Loucy (cell line): ENCODE data around the gene SCFD2.

Source experiments
- H2AFZ ChIP-seq: fragments of 200-600 bp; sonication (generic); 2 replicates; pipeline ENCODE4 v1.6.0; 2016; ENCODE audit warnings: antibody characterized with exemption, mild to moderate bottlenecking, low read length, moderate library complexity
- H3F3A ChIP-seq: fragments of 200-600 bp; 2 replicates; pipeline ENCODE4 v1.6.0; 2016; ENCODE audit warnings: antibody characterized with exemption, low read depth, mild to moderate bottlenecking
- H3K27me3 ChIP-seq: fragments of 200-600 bp; sonication (generic); 2 replicates; pipeline ENCODE4 v1.6.1; 2014; ENCODE audit warnings: low read length, mild to moderate bottlenecking; ENCODE audit not compliant: insufficient read depth, poor library complexity, severe bottlenecking
- H3K36me3 ChIP-seq: fragments of 200-600 bp; sonication (generic); 2 replicates; pipeline ENCODE4 v1.6.1; 2016; ENCODE audit warnings: low read length; ENCODE audit not compliant: insufficient read depth
- H3K4me1 ChIP-seq: fragments of 200-600 bp; sonication (generic); 2 replicates; pipeline ENCODE4 v1.5.1; 2014; ENCODE audit warnings: low read length, mild to moderate bottlenecking; ENCODE audit not compliant: insufficient read depth, poor library complexity, severe bottlenecking
- H3K4me2 ChIP-seq: fragments of 200-600 bp; sonication (generic); 2 replicates; pipeline ENCODE4 v1.6.0; 2014; ENCODE audit warnings: antibody characterized with exemption, low read length, low read depth, mild to moderate bottlenecking; ENCODE audit not compliant: poor library complexity, severe bottlenecking
- H3K4me3 ChIP-seq: fragments of 200-600 bp; sonication (generic); 2 replicates; pipeline ENCODE4 v1.5.1; 2014; ENCODE audit warnings: low read length, mild to moderate bottlenecking, mixed read lengths; ENCODE audit not compliant: poor library complexity, severe bottlenecking
- H3K79me2 ChIP-seq: fragments of 200-600 bp; sonication (generic); 2 replicates; pipeline ENCODE4 v1.6.1; 2014; ENCODE audit warnings: low read length; ENCODE audit not compliant: insufficient read depth
- H3K9ac ChIP-seq: fragments of 200-600 bp; sonication (generic); 2 replicates; pipeline ENCODE4 v1.6.0; 2014; ENCODE audit warnings: mild to moderate bottlenecking, low read depth, low read length, moderate library complexity; ENCODE audit not compliant: poor library complexity, severe bottlenecking
- H3K9me2 ChIP-seq: fragments of 200-600 bp; sonication (generic); replicated peaks from 2 replicates; pipeline ENCODE4 v1.6.1; 2016; ENCODE audit warnings: low read depth, low read length, mixed read lengths
- H3K9me3 ChIP-seq: fragments of 200-600 bp; sonication (generic); 2 replicates; pipeline ENCODE4 v1.6.1; 2014; ENCODE audit warnings: mild to moderate bottlenecking, antibody characterized with exemption, low read length, low read depth; ENCODE audit not compliant: insufficient read depth
- H4K20me1 ChIP-seq: fragments of 200-600 bp; sonication (generic); 2 replicates; pipeline ENCODE4 v1.6.0; 2014; ENCODE audit warnings: antibody characterized with exemption, low read length, mild to moderate bottlenecking; ENCODE audit not compliant: insufficient read depth, poor library complexity, severe bottlenecking
- EZH2phosphoT487 ChIP-seq: fragments of 200-600 bp; IDR thresholded peaks from 2 replicates; pipeline ENCODE4 v1.6.1; 2018; ENCODE audit warnings: antibody characterized with exemption, mild to moderate bottlenecking, moderate library complexity, borderline replicate concordance
- TF ChIP-seq, protein P1 (sequence below): fragments of 200-600 bp; sonication (generic); conservative IDR thresholded peaks from 2 replicates; pipeline ENCODE4 v1.5.1; 2014; ENCODE audit warnings: mild to moderate bottlenecking, antibody characterized with exemption, low read length

Gene SCFD2

DNA sequence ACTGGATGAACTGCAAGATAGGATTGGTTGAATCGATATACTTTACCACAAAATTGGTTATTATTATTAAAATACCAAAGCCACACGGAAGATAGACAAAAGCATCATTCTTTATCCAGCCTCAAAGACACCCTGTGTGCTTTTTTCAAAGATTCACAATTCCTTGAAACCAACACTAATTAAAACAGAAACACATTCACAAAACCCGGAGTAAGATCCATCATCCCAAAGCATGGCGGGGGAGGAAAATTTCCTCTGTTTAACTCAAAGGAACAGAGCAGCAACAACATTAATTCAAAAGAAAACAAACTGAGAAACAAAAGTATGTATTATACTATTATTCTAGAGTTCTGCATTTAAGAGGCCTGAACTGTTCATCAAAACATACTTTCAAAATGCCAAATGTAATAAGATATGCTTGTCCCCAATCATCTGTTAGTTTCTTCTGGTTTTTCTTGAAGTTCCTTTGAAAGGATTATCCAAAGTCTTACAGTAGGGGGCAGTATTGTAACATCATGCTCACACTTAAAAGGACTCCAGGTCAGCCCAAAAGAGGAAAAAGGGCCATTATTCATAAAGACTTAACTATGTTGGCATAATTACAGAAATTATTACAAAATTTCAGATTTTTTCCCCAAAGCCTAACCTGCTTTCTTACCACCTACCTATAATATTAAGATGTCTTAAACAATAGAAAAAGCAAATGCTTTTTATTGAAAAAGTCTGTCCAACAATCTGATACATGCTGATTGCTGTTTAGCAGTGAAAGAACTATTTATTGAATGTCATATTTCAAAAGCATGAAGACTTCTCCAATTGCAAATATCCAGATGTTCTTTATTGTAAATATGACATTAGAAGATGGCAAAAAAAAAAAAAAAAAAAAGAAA is 168.7 kb downstream of the SCFD2 start:
- Histone ChIP-seq H3K4me1 (peaks cover 14% of the 10 kb centered on the region), H4K20me1 (no peaks in the 10 kb centered on the region), H3K79me2 (no peaks in the 10 kb centered on the region), H2AFZ (no peak overlapping the region), H3K27me3 (no peaks in the 10 kb centered on the region), H3K36me3 (no peaks in the 10 kb centered on the region), H3K9me2 (no peaks in the 10 kb centered on the region), H3K4me3 (no peak overlapping the region), H3F3A (no peaks in the 10 kb centered on the region), H3K9ac (no peak overlapping the region), H3K9me3 (no peaks in the 10 kb centered on the region), H3K4me2 (no peak overlapping the region)
- TF ChIP-seq EZH2phosphoT487: no peak
- TF ChIP-seq, protein P1, sequence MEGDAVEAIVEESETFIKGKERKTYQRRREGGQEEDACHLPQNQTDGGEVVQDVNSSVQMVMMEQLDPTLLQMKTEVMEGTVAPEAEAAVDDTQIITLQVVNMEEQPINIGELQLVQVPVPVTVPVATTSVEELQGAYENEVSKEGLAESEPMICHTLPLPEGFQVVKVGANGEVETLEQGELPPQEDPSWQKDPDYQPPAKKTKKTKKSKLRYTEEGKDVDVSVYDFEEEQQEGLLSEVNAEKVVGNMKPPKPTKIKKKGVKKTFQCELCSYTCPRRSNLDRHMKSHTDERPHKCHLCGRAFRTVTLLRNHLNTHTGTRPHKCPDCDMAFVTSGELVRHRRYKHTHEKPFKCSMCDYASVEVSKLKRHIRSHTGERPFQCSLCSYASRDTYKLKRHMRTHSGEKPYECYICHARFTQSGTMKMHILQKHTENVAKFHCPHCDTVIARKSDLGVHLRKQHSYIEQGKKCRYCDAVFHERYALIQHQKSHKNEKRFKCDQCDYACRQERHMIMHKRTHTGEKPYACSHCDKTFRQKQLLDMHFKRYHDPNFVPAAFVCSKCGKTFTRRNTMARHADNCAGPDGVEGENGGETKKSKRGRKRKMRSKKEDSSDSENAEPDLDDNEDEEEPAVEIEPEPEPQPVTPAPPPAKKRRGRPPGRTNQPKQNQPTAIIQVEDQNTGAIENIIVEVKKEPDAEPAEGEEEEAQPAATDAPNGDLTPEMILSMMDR: peak; percentile 95

DNA sequence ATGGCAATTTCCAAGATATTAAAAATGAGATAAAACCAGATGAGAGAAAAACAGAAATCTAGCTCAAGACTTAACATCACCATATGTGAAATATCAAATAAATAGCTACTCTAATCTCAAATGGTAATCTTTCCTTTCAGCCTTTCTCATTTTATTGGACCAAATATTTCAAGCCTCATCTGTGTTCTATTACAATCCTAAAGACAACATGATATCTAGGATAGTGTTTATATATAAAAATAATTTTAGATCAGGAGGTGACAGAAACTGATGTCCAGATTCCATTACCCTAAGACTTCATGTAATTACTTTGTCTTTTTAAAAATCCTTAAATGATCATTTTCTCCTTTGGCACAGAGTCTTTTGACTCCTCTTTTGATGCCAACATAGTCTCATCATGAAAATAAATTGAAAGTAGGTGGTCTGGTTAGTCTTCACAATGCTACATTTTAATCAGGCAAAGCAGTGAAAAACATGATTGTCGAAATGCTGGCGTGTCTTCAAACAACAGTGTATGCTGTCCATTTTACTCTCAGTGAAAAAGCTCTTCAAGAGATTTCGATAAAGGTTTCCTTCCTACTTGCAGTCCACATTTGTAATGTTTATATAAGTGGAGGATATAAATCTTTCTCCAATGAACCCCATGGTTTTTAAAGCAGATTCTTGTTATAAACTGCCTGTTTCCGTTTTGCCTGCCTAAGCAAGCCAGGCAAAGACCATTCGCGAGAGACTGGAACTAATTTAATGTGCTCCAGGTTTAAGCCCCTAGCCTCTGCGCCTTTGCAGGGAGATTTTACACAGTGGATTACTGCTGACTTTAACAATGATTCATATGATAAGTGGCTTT is 169.8 kb downstream of the SCFD2 start:
- H3K27me3 ChIP-seq: no peaks in the 10 kb centered on the region

DNA sequence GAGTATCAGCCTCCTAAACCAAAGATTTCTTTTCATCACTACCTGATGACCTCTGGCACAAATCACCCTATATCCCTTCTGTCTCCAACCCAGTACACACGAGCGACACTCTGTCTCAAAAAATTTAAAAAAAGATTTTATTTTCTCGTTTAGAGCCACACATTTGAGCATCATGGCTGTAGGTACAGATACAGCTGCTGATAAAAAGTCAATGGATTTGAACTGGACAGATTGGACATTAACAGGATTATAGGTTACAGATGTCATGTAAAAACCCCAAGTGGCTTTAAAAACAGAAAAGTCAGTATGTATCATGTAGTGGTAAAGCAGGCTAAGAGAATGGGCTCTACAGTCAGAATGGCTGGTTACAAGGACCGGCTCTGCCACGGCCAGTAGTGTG is 171.1 kb downstream of the SCFD2 start:
- Histone ChIP-seq H3K9me2 (no peaks in the 10 kb centered on the region), H3K36me3 (no peaks in the 10 kb centered on the region), H3K4me2 (no peak overlapping the region), H3K27me3 (no peaks in the 10 kb centered on the region), H3F3A (no peaks in the 10 kb centered on the region), H3K79me2 (no peaks in the 10 kb centered on the region), H4K20me1 (no peaks in the 10 kb centered on the region), H3K4me1 (peaks cover 4% of the 10 kb centered on the region), H3K4me3 (no peak overlapping the region), H3K9me3 (no peaks in the 10 kb centered on the region), H2AFZ (no peak overlapping the region), H3K9ac (no peak overlapping the region)
- no peak for TF ChIP-seq EZH2phosphoT487
- TF ChIP-seq, protein P1: no peak

More for the DNA sequence above, 169.8 kb downstream of the SCFD2 start:
- H4K20me1 ChIP-seq: no peaks in the 10 kb centered on the region
- H3K4me1 ChIP-seq: peaks cover 14% of the 10 kb centered on the region
- no peak overlapping the region for H2AFZ ChIP-seq
- no peaks in the 10 kb centered on the region for H3K36me3 ChIP-seq
- no peaks in the 10 kb centered on the region for H3K9me2 ChIP-seq
- H3K79me2 ChIP-seq: no peaks in the 10 kb centered on the region
- H3K9me3 ChIP-seq: no peaks in the 10 kb centered on the region
- no peak overlapping the region for H3K4me3 ChIP-seq
- no peak overlapping the region for H3K9ac ChIP-seq
- H3K4me2 ChIP-seq: no peak overlapping the region
- TF ChIP-seq EZH2phosphoT487: no peak
- TF ChIP-seq, protein P1: no peak
- H3F3A ChIP-seq: no peaks in the 10 kb centered on the region
